Activated CD8-positive, alpha-beta memory T cell treated with anti-CD3 and anti-CD28 coated beads, Interleukin-2, amount 50 U/mL, for 24 hours (primary cell): Measurements from ENCODE around the gene PRDM16.

Source experiments
- DNase-seq: peaks from one replicate; pipeline ENCODE4 v3.0.0-alpha.2; 2020; ENCODE audit errors: extremely low read depth

Gene PRDM16

DNA sequence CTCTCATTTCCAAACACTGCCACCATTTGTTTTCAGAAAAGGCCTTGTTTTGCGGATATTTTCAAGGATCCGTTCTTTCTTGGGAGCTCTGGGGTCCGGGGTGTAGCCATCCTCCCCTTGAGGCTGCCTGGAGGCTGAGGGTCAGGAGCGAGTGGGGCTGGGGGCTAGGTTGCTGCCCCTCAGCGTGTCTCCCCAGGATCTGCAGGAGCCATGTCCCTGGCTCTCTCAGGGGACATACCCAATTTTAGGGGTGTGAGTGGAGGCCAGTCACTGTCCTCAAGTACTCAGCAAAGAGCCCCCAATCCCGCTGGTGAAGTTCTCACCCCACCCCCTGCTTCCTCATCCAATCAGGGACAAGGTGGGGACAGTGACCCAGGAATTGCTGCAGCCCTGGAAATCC is 15.0 kb upstream of the PRDM16 start:
- DNase-seq, result no peak

DNA sequence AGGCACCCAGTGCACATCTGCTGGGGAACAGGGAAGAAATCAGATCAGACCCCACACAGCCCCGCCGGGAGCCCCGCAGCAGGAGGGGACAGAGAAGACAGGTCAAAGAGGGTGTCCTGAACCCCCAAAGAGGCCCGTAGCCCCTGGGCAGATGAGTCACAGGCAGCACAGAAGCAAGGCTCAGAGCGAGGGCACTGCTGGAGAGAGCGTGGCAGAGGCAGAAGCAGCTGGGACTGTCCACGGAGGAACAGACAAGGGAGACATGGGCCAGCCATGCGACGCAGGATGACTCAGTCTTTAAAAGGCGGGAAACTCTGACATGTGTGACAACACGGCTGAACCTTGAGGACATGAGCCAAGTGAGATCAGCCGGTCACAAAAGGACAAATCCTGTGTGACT is 14.5 kb upstream of the PRDM16 start:
- DNase-seq, result no peak

DNA sequence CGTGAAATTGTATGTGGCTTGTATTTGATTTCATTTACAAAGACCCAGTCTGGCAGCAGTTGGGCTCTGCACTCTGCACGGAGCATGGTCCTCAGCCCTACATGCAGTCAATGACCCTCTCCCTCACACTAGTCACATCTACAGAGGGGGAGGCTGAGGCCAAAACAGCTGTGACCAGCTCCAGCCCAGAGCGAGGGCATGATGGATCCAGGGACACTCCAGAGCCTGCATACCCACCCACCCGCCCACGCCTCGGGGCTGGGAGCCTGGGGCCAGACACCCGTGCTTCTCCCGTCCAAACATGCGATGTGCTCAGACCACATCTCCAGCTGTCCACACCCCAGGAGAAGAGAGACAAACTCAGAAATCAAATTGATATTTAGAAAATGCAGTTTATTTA is 14.0 kb upstream of the PRDM16 start:
- DNase-seq, result no peak

DNA sequence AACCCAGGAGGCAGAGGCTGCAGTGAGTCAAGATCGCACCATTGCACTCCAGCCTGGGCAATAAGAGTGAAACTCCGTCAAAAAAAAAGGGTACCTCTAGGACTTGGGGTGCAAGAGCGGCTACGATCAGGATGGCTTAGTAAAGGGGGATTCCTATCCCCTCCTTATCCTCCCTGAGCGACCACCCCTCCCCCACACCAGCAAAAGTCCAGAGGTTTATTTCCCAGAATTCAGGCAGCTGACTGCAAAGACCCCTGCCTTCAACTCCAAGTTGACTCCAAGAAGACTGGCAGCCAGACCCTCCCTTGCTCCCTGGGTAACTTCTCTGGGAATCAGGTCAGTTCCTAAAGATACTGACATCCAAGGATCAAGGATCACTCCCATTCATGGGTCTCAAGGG is 12.4 kb upstream of the PRDM16 start:
- no peak for DNase-seq

DNA sequence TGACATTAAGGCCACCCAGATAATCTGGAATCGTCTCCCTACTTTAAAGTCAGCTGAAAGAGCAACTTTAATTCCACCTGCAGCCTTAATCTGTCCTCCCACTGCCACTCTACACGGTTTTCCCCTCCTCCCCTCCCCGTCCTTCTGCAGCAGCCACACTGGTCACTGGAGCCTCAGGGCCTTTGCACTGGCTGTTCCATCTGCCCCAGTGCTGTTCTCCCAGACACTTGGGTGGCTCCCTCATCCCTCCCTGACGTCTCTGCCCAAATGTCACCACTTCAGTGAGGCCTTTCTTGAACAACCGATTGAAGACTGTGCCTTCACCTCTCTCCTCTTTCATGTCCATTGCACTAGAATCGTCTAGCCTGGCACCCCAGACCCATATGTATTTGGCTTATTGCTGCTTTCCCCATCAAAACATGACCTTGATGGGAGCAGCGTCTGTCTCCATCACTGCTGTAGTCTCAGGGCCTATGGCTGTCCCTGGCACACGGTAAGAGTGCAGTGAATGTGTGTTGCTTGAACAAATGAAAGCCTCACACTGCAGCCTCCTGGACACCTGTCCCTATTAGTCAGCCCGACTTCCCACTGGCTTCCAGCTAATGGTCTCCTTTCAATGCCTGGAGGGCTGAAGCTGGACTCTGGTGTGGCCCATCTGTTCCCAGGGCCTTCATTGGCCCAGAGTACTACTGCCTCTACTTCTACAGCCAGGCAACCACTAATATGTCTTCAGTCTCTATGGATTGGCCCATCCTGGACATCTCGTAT is 10.6 kb upstream of the PRDM16 start:
- no peak for DNase-seq

DNA sequence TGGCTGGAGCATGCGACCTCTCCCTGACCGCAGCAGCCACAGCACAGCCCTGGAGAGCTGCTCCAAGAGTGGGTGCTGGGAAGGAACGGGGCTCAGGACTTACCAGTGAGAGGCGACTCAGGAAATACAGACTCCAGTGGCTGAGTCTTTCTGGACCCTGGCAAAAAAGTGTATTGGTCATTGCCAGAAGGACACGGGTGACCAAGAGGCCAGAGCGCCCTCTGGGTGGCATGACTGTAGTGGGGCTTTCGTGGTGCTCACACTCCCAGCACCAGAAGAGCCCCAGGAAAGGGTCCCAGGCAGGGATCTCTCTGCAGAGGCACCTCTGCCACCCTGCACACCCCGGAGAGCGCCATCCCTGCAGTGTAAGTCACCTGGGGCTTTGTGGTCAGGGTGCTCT is 8.9 kb upstream of the PRDM16 start:
- no peak for DNase-seq

DNA sequence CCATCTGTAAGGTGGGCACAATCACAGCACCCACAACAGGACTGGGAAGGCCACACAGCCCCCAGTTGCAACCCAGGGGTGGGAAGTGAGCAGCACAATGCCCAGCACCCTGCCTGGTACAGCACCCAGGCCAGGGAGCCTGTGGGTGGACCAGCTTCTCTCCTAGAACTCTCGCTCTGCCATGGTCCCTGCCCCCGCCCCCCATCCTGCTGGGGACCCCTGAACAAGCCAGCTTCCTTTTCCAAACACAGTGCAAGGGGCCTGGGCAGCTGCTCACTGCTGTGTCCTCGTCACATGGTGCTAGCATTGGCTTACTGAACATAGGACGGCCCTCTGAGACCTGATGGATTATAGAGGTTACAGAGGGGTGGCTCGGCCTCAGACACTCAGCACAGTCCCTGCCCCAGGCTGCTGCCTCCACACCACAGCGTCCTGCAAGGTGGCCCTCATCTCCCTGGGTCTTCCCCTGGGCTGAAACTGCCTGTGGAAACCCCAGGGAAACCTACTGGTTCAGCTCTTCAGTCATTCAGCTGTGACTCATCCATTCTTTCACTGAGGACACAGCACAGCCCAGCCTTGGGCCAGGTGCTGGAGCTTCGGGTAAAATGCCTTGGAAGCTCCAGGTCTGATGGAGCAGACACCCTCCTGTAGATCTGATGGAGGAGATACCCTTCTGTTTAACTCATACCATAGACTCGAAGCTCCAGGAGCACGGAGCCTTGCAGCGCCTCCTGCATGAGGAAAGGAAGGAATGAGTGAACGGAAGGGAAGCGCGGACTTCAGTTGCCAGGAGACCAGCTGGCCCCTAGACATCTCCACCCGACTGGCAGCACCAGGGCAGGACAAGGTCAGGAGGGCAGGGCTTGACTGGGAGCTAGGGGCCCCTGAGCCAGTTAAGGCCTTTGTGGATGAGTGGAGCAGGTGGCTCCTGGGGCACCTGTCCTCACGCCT is 8.1 kb upstream of the PRDM16 start:
- no peak for DNase-seq

DNA sequence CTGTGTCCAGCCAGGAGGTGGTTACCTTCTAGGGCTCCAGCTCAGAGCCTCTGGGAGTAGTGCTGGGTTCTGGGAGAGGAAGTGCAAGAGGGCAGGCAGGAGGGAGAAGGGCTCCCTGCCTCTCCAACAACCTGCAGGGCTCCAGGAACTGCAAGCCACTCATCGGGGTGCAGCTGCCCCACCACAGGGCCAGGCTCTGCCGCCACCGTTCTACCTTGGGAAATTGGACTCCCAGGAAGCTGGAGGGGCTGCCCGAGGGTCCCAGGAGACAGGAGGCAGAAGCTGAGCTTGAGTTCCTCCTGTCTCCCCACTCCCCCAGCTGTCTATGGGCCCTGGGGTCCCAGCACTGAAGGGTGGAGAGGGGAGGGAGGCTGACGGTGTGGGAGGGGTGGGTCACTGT is 7.4 kb upstream of the PRDM16 start:
- no peak for DNase-seq

DNA sequence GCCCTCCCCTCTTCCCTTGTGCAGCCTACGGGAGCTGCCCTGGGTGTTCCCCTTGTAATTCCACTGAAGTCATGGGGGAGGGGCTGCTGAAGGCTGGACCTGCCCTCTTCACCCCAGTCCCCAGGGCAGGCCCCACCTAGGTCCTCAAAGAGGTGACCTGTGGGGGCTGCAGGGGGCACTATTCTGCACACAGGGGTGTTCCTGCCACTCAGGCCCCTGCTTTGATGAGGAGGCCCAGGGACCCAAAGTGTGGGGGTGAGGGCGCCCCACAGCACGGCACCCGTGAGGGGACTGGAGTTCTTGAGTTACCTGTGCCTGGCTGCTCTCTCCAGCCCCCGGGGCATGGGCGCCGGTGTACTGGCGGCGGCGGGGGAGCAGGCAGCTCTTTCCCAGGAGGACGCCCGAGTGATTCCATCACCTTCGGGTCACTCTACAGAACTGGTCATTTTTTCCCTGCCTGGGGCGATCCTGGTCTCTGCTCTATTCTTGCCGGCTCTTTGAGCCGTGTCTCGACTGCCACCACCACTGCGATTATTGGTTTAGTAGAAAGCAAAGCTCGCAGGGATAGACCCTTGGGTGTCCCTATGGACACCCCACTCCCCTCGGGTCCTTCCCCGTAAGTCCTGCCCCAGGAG is 6.9 kb upstream of the PRDM16 start:
- DNase-seq, result no peak

DNA sequence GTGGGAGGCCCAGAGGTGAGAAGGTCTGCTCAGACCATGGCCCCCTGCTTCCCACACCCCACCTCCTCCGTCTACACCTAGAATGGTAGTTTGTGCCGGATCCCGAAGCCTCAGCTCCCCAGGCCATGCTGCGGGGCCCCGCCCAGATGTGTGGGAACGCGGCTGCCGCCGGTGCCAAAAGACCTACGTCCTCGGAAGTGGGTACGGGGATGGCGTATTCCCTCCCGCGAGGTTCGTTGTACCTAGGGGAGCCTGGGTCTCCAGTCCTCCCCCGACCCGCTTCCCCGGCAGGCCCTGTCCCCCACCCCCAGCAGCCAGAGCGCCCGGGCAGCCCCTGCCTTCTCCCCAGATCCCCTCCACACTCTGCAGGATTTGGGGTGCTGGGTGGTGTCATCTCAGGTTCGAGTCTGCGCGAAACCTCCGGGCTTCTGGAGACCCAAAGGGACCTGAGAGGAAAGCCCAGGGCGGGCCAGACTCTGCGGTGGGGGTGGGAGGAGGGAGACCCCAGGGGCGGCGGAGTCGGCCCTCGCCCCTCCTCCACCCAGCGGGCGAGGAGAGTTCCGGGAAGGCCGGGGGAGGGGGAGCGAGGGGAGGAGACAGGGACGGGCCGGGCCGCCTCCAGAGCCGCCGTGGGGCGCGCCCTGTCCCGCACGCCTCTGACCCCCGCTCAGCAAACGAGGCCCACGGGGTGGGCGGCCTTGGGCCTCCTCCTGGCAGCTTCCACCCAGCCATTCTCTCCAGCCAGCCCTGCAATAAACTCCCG is 6.2 kb upstream of the PRDM16 start:
- no peak for DNase-seq

DNA sequence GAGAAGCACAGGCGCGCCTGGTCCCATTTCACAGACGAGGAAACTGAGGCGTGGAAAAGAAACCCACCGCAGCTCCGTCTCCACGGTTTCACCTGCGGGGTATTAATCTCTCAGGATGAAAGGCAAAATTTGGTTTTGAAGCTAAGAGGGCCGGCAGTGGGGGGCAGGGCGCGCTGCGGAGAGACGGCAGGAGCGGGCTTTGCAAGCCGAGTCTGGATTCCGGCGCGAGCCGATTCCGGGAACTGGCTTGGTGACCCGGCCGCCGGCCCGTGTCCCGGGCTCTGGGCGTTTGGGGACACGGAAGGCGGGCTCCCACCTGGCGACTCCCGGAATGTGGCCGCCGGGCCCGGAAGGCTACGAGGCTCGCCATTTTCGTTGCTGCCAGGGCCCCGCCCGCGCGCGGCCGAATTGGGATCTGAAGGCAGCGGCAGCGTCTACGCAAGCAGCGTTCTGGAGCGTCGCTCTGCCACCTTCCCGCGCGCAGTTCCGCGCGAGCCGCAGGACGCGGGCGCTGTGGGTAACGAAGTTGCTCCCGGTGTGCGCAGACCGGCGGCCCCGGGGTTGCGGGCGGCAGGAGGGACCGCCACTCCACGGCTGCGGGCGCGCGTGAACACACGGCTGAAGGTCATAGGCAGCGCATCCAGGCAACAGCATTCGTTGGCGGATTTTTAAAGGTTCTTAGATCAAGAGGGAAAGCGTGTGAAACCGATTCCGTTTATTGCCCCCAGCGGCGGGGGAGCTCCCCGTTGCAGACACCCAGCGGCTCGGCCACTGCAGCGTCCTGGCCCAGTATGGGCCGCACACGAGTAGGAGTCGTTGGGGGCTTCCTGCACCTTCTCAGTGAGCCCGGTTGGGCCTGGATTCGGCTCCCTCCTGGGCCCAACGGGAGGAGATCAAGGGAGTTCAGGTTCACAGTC is 5.4 kb upstream of the PRDM16 start:
- no peak for DNase-seq

DNA sequence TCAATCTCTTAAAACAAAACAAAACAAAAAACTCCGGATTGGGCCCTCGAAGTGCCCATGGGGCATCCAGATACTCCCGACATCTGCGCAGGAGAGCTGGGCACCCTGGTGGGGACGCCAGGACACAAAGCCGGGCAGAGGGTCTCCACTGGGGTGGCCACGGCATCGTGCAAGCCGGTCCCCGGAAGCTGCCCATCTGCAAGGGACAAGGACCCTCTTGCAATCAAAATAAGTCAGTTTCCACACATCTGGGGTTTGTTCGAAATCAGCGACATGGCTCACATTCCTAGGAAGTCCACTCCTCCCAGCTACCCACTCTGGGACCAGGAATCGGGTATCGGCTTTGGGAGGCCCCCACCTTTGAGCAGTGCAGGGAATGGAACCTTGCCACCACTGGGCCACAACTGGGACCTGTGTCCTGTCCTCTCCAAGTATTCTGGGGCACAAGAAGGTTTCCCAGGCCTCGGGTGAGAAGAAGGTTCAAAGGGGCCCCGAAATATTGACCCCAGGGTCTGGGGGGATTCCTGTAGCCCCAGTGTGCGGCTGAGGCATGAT is 4.6 kb upstream of the PRDM16 start:
- DNase-seq, result no peak

DNA sequence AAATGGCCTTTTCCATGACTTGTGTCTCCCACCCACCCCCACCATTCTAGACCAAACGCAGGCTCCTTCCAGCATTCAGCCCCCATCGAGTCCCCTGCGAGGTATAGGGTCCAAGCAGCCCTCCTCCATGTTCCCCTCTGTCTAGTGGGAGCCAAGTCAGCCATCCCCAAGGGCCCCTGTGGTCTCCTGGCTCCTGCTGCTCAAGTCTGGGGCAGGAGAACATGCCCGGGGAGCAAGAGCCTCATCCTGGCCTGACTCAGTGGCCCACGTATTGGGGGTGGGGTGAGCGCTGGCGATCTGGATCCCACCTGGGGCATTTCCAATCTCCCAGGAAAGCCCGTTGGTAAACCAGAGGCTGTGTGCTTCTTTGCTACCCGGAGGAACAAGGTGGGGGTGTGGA is 4.1 kb upstream of the PRDM16 start:
- DNase-seq, result no peak

DNA sequence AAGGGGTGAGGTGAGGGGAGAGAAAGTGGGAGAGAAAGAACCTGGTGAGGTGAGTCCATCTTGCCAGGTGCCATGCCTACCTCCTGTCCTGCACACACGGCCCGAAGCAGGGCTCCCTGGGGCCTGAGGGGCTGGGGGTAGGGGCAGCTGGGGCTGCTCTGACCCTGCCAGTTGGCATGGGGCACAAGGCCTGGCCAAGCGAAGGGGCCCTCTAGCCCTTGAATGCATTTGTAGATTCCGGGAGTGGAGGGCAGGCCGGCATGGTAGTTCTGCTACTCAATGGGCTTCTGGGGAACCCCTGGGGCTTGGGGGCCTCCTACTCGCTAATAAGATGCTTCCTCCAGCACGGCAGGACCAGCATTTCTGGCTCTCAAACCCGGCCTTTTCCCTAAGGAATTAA is 3.6 kb upstream of the PRDM16 start:
- DNase-seq, result no peak

DNA sequence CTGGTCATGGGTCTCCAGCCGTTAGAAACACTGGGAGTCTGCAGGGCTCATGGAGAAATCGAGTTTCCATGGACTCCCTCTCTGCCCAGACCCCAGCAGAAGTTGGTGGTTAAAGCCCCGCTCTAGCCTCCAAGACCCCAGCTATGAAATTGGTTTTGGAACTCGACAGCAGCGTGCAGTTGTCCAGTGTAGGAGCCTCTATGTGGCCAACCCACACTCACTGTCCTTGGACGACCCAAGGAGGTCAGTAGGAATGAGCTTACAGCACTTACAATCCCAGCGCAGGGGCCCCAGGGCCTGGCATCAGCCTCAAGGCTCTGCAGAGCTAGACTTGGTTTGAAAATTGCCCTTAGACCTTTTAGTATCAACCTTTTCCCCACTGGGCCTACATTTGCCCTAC is 3.2 kb upstream of the PRDM16 start:
- DNase-seq, result no peak

DNA sequence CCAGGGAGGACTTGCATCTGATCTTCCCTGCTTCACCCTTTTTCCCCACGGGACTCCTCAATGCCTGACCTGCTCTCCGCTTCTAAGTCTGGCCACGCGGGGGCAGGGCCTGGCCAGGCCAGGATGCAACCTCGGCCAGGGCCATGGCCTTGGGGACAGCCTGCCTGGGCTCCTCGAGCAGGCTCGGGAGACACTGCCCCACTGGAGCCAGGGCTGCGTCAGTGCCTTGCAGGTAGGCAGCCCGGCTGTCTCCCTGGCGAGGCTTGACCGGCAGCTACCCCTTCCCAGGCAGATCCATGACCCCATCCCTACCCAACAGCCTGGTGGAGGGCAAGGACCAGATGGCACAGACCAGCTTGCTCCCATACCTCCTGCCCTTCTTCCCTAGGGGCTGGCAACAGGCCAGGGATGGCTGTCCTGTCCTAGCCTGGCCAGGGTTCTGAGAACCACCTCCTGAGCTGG is 2.7 kb upstream of the PRDM16 start:
- no peak for DNase-seq

DNA sequence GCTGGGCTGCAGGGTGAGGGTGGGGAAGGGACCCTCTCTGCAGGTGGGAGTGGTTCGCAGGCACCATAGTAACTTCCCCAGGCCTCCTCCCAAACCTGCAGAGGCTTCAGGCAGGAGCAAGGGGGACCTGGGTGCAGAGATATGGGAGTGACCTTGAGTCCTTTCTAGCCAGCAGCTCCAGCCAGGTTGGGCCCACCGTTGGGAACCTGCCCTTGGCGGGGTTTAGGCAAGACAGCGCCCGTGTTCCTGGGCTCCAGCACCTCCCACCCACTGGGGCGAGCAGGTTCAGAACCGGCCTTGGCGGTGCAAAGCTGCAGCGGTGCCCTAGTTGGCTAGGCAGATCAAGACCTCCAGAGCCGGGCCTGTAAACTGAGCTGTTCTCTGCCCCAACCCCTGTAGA is 2.2 kb upstream of the PRDM16 start:
- DNase-seq, result no peak

DNA sequence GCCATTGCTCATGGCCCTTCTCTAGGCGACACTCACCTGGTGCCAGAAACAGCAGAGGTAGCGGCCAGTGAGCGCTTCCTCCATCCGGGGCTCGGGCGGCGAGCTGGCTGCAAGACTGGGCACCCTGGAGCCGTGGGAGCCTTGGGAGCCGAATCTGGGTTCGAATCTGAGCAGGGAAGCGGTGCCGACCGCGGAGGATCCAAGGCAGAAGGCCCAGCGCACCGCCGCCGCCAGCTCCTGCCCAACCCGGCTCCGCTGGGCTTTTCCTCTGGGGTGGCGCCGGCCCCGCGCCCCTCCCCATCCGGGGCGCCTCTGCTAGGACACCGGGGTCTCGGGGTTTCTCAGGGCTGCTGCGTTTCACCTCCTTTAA is 1.7 kb upstream of the PRDM16 start:
- no peak for DNase-seq

DNA sequence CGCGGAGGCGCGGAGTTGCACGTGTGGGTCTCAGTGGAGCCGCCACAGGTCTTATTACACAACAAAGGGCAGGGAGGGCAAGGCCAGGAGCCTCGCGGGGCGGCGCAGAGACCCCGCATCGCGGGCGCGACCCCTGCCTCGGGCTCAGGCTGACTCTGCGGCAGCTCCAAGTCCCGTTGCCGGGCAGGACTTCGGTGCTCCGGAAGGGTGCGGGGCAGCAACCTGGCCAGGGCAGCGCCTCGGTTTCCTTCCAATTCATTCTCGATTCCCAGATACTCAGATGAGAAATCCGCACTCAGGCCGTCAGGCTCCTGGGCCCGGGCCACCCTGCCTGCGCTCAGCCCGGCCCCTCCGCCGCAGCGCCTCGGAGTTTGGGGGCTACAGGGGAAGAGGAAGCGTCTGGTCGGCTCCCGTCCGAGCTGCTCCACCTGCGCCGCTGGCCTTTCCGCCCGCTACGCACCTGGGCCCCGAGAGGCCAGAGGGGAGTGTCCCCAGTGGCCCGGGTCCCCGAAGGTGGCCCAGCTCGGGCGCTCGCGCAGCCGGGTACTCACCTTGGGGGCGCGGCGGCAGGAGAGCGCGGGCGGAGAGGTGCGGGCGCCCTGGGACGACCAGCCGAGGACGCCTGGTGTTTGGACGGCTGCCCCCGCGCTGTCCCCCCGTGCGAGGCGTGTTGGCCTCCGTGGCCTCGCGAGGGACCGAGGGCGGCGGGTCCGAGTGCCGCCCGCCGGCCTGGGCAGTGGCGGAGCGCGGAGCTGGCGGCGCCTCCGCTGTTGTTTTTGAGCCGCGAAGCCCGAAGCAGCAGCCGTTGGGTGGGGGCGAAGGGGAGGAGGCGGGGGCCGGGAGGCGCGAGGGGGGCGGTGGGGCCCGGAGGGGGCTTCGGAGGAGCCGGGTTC is 1.1 kb upstream of the PRDM16 start:
- DNase-seq, result no peak
